Pancreas (tissue), 10 donors: Measurements from ENCODE around the gene FRMPD4. TPM values are rescaled to one million over a fixed set of nuclear protein-coding genes. Genes with fewer than 3 reads are reported as not detected.
A peak's percentile ranks its signal among the peaks of the same experiment; 100 is the strongest.

Experiments
- ATAC-seq, 4 donors: fragments of 200-7000 bp; cut with Tn5 transposase; one replicate each; pipeline versions ENCODE4 v1.8.0 to v1.9.1; 2020; ENCODE audit warnings: mild to moderate bottlenecking in 4 of 4, moderate library complexity in 4 of 4
- DNase-seq, 6 donors: peaks; one replicate each; pipeline ENCODE4 v3.0.0-alpha.2; 2020
- FAIRE-seq: peaks from 2 replicates; lab custom pipeline; 2012; peaks lifted over from hg19 to GRCh38; lab: Jason Lieb, UNC
- H3K27ac ChIP-seq, 4 donors: fragments of 200-600 bp; sonication (generic); 1 replicate in 3 of 4; 2 replicates in 1 of 4; pipeline versions ENCODE4 v1.5.0 to v1.8.0; 2020
- H3K27me3 ChIP-seq, 4 donors: fragments of 200-600 bp; one replicate each; pipeline ENCODE4 v1.8.0; 2021
- H3K36me3 ChIP-seq, 3 donors: fragments of 200-600 bp; sonication (generic) in 1 of 3; one replicate each; pipeline versions ENCODE4 v1.5.0 to v1.8.0; 2020 to 2021
- H3K4me1 ChIP-seq, 3 donors: fragments of 200-600 bp; one replicate each; pipeline ENCODE4 v1.8.0; 2021
- H3K4me3 ChIP-seq, 4 donors: fragments of 200-600 bp; sonication (generic) in 2 of 4; one replicate each; pipeline versions ENCODE4 v1.5.0 to v1.8.0; 2020 to 2021
- H3K9me3 ChIP-seq, 4 donors: fragments of 200-600 bp; one replicate each; pipeline ENCODE4 v1.8.0; 2021
- WGBS, 2 donors: extraction: QIAGEN DNeasy Blood & Tissue Kit; methylation state at CpG; one replicate each; pipeline ENCODE4 v1.1.7; 2013; 5-methylcytosine and 5-hydroxymethylcytosine counted together
- intact Hi-C, 3 donors: fragments of 100-400 bp; cut with DNase I; formaldehyde crosslinking; loops; one replicate each; pipeline versions ENCODE4 v1.11.1 to v1.14.2; 2022
- polyA plus RNA-seq, 2 donors: library from polyadenylated mRNA; stranded (reverse); fragments of 200-250 nt; gene quantifications; one replicate each; pipeline ENCODE4 v1.2.3, GENCODE V29; 2013
- total RNA-seq, 6 donors: library from RNA; stranded (reverse); fragmentation: NEBNext Ultra II Directional in 4 of 6; extraction: Animal tissue kit (Norgen Biotek cat#: 25700) in 4 of 6; gene quantifications; one replicate each; pipeline versions ENCODE4 v1.2.1 to v1.2.4, GENCODE V29; 2021 to 2023
- TF ChIP-seq, protein P1 (sequence below), 4 donors: fragments of 200-600 bp; sonication (generic) in 3 of 4; IDR thresholded peaks; one replicate each; pipeline versions ENCODE4 v1.5.0 to v1.8.0; 2021; ENCODE audit warnings: antibody characterized with exemption in 4 of 4
- donor health status: healthy with polysubstance abuse.
- donor health status: DM: no; HTN: no; CAD: no; lungs with moderate emphysema.
- donor health status: DM: no; HTN: no; CAD: no.
- donor health status: control.
- donor health status: control.
- donor health status: Bipolar disorder and iron deficiency.
- donor health status: DM: yes; HTN: yes; CAD: no.
- donor health status: DM: no; HTN: no; CAD: no.
- donor health status: DM: no; HTN: no; CAD: no.
- donor health status: DM: yes; HTN: yes; CAD: no.

The FRMPD4 gene
- total and polyA plus RNA-seq, 8 donors = 0.03 to 0.23 (median 0.06) TPM; not detected in 1

DNA sequence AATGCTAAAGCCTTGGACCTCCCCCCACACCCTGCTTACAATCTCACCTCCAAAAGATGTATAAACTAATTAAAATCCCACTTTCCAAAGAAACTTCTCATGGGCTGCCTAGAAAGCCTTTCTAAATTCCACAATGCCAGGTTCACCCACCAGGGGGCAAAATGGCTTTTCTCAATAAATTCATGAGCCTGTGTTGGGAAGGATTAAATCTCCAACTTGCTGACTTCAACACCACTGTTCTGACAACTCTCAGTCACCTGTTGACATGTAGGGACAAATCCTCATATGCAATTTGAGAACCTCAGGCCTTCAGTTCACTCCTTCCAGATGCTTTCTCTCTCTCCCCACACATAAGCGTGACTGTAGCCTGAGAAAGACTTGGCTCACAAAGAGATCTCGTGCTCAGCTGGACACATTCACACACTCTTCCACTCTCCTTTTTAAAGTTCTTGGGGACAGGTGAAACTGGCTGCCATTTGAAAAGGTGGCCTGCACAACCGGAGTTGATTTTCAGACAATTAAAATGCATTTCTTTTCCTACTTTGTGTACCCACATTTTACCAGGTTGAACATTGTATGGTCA lies 564.3 kb downstream of the FRMPD4 start:
- no peak overlapping the region for H3K4me3 ChIP-seq
- H3K27ac ChIP-seq = no peak overlapping the region
- peak in 1 of 6 donors; percentile 28 for DNase-seq
- peak; percentile 51 to 58 (median 57) for ATAC-seq
- FAIRE-seq = no peak
- peaks cover 0 to 3% (median 0%) of the 10 kb centered on the region in 4 donors for H3K27me3 ChIP-seq
- H3K9me3 ChIP-seq = no peaks in the 10 kb centered on the region
- H3K4me1 ChIP-seq = no peaks in the 10 kb centered on the region
- WGBS, 2 donors = 42 to 46% methylated on average over 3 of the region's 3 CpGs
- intact Hi-C loops = loop anchor here in 1 of 3 donors (10.0 kb wide), 1 partner anchor 618 kb away; no protein-coding TSS in a partner anchor
- H3K36me3 ChIP-seq = no peaks in the 10 kb centered on the region
- TF ChIP-seq, protein P1, sequence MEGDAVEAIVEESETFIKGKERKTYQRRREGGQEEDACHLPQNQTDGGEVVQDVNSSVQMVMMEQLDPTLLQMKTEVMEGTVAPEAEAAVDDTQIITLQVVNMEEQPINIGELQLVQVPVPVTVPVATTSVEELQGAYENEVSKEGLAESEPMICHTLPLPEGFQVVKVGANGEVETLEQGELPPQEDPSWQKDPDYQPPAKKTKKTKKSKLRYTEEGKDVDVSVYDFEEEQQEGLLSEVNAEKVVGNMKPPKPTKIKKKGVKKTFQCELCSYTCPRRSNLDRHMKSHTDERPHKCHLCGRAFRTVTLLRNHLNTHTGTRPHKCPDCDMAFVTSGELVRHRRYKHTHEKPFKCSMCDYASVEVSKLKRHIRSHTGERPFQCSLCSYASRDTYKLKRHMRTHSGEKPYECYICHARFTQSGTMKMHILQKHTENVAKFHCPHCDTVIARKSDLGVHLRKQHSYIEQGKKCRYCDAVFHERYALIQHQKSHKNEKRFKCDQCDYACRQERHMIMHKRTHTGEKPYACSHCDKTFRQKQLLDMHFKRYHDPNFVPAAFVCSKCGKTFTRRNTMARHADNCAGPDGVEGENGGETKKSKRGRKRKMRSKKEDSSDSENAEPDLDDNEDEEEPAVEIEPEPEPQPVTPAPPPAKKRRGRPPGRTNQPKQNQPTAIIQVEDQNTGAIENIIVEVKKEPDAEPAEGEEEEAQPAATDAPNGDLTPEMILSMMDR (IDR thresholded peaks at IDR 0.05) = peak in 2 of 4 donors; percentile 28 to 31

DNA sequence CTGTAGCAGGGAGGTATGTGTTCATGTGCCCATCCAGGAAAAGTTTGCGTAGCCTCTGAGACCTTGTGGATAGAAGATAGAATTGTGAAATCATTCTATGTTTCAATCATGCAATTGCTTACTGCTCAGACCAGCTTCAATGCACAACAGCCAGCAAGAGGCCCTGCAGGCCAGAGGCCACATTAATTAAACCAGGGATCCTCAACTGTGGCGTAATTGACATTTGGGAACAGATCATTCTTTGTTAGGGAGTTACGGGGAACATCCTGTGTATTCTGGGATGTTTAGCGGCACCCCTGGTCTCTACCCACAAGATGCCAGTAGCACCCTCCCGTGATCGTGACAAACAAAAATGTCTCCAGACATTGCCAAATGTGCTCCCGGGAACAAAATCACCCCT lies 566.4 kb downstream of the FRMPD4 start:
- intact Hi-C loops = loop anchor here in 1 of 3 donors (10.0 kb wide), 1 partner anchor 620 kb away; no protein-coding TSS in a partner anchor
- H3K36me3 ChIP-seq = no peaks in the 10 kb centered on the region
- FAIRE-seq (no peak), ATAC-seq (no peak), DNase-seq (no peak)
- H3K27ac ChIP-seq = no peak overlapping the region
- H3K4me3 ChIP-seq = no peak overlapping the region
- TF ChIP-seq, protein P1 (IDR thresholded peaks at IDR 0.05) = no peak
- H3K27me3 ChIP-seq = peaks cover 0 to 3% (median 0%) of the 10 kb centered on the region in 4 donors
- no peaks in the 10 kb centered on the region for H3K4me1 ChIP-seq
- 83 to 90% methylated on average over 7 of the region's 7 CpGs for WGBS, 2 donors
- H3K9me3 ChIP-seq = no peaks in the 10 kb centered on the region

DNA sequence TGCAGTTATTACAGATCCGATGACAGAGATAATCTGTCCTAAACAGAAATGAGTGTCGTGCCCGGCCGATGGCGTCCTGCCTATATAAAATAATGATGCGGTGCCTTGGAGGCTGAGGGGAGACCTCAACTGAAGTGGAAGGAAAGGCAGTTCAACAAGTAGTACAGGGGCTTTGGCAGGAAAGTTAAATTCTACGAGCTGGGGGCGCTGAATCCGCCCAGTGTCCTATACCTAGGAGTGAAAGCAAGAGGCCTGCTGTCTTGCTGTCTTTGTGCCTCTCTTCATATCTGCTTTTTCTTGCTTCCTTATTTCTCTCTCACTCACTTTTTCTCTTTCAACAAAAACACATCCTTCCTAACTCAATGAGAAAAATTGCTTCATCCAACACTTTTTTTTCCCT lies 570.8 kb downstream of the FRMPD4 start:
- no peaks in the 10 kb centered on the region for H3K9me3 ChIP-seq
- H3K27me3 ChIP-seq = peaks cover 0 to 8% (median 0%) of the 10 kb centered on the region in 4 donors
- WGBS, 2 donors = 48 to 87% methylated on average over 9 of the region's 9 CpGs
- intact Hi-C loops = loop anchor here in 1 of 3 donors (10.0 kb wide), 1 partner anchor 624 kb away; no protein-coding TSS in a partner anchor
- H3K27ac ChIP-seq = no peak overlapping the region
- DNase-seq (no peak), ATAC-seq (no peak), FAIRE-seq (no peak)
- no peaks in the 10 kb centered on the region for H3K4me1 ChIP-seq
- H3K4me3 ChIP-seq = no peak overlapping the region
- TF ChIP-seq, protein P1 (IDR thresholded peaks at IDR 0.05) = no peak
- H3K36me3 ChIP-seq = no peaks in the 10 kb centered on the region

DNA sequence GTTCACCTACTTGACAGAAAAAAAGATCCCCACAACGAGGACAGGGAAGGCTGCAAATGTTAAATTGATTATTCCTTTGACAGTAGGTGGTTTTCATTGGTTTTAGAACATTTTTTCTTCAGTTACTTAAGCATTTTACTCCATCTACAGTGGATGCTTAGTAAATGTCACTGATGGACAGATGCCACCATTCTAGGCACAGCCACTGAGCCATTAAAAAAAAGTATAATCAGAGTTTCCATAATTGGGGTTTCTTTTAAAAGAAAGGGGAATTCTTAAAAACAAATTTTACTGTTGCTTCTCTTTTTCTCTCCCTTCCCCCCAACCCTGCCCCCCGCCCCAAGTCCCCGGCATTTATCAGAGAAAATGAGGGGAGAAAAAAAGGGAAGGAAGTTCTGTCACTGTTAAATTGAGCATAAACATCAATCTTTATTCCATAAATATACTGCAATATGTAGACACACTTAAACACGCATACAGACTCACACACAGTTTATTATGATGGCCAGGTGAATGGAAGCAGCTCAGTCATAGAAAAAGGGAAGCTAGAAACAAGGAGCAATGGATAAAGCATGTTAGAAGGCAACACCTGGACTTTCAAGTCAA lies 573.3 kb downstream of the FRMPD4 start:
- Histone ChIP-seq H3K27me3 (peaks cover 0 to 7% (median 0%) of the 10 kb centered on the region in 4 donors), H3K36me3 (no peaks in the 10 kb centered on the region), H3K27ac (no peak overlapping the region), H3K4me1 (no peaks in the 10 kb centered on the region), H3K4me3 (no peak overlapping the region), H3K9me3 (no peaks in the 10 kb centered on the region)
- no peak for FAIRE-seq
- TF ChIP-seq, protein P1 (IDR thresholded peaks at IDR 0.05) = no peak
- no peak for ATAC-seq
- intact Hi-C loops = no loop called here
- 64 to 69% methylated on average over 4 of the region's 4 CpGs for WGBS, 2 donors
- no peak for DNase-seq

DNA sequence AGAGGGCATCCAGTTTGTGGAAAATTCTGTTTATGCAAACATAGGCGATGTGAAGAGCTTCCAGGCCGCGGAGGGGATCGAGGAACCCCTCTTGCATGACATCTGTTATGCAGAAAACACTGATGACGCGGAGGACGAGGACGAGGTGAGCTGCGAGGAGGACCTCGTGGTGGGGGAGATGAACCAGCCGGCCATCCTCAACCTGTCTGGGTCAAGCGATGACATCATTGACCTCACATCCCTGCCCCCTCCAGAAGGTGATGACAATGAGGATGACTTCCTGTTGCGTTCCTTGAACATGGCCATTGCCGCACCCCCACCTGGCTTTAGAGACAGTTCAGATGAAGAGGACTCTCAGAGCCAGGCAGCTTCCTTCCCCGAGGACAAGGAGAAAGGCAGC lies 578.3 kb downstream of the FRMPD4 start:
- H3K27ac ChIP-seq = no peak overlapping the region
- TF ChIP-seq, protein P1 (IDR thresholded peaks at IDR 0.05) = no peak
- no peak overlapping the region for H3K4me3 ChIP-seq
- ATAC-seq (no peak), FAIRE-seq (no peak), DNase-seq (no peak)
- no peaks in the 10 kb centered on the region for H3K9me3 ChIP-seq
- peaks cover 0 to 5% (median 2%) of the 10 kb centered on the region in 4 donors for H3K27me3 ChIP-seq
- intact Hi-C loops = no loop called here
- no peaks in the 10 kb centered on the region for H3K36me3 ChIP-seq
- H3K4me1 ChIP-seq = no peaks in the 10 kb centered on the region
- WGBS, 2 donors = 80 to 81% methylated on average over 15 of the region's 15 CpGs
